ENCODE results near the gene ARL4C.

The ARL4C gene, protein sequence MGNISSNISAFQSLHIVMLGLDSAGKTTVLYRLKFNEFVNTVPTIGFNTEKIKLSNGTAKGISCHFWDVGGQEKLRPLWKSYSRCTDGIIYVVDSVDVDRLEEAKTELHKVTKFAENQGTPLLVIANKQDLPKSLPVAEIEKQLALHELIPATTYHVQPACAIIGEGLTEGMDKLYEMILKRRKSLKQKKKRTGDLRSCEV

DNA sequence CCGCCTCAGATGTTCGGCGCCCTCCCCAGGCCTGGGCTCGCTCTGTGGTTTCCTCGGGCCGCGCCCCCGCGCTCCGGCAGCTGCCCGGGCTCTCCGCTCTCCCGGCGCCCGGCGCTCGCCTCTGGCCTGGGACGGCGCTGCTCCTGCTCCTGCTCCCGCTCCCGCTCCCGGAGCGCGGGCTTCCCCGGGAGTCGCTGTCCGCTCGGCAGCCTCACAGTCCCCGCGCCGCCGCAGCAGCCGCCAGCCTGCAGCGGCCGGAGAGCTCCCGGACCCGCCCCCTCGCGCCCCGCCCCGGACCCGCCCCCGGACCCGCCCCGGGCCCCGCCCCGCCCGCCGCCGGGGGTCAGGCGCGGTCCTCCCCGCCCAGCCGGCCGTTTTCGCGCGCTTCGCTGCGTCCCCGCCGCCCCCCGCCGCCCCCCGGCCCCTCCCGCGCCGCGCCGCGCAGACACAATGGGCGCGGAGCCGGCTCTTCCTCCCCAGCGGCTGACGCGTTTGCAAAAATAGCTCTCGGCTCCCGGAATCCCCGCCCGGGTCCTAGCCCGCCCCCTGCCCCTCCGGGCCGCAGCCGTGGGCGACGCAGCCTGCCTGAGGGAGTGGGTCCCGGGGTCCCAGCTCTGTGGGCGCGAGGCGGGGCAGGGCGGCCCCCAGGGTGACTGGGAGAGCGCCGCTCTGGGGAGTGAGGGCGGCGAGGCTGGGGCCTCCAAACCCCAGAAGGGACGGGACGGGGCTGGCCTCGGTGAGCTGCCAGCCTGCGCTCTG lies at the start of gene ARL4C:
TSS of gene ARL4C (minus strand) at position 247 of the 759 bp plus-strand sequence. CDS start 495 bp downstream, outside the sequence.
- DNase-seq (ENCODE audit: low read depth in 2 of 2), result peak in 1 of 2 experiments; percentile 32

DNA sequence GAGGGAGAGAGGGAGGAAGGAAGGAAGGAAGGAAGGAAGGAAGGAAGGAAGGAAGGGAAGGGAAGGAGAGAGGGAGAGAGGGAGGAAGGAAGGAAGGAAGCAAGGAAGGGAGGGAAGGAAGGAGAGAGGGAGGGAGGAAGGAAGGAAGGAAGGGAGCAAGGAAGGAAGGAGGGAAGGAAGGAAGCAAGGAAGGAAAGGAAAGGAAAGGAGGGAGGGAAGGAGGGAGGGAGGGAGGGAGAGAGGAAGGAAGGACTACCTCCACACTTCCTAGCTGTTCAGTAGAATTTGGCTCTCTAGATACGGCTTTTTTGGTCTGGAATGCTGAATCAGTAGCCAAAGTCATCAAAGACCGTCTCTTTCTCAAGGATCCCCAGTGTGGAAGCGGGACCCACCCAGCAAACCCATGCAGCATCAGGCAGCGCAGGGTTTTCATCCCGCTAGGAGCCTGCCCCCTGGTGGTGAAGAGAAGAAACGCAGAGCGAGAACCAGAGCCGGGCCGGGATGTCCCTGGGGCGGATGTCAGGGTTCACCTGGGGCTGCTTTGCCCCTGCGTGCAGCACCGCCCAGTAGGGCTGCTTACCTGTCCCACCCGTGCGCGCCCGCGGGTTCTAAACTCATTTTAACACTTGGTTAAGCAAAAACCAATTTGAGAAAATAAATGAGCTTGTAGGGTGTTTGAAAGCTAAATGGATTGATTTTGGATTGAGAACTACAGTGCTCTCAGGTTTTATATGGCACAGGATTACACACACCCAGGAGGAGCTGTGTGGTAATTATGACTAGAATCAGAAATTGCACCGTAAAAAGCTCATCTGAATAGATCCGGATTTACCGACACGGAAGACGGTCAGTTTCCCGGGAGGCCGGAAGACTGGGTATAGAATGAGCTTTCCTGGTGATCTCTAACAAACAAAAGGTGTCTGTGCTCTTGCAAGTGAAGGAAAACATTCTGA lies 48.1 kb upstream of the ARL4C start:
- DNase-seq (ENCODE audit: low read depth in 2 of 2), result peak; percentile 33 to 46

DNA sequence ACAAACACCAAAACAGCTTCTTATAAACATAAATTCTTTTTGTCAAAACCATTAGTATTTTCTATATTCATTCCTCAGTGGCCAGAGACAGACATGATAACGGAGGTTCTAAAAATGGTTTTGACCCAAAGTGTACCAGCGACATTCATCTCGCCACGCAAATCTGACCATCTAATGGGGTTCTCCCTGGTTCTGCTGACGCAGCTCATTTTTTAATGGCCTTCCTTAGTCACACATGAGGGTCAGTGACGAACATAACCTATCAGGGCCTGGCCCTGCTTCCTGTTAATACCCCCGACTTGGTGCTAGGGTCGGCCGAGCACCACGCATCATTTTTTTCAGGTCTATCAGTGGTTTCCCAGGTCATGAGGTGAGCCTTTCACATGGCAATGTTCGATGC lies 45.9 kb upstream of the ARL4C start:
- no peak for DNase-seq (ENCODE audit: low read depth in 2 of 2)

DNA sequence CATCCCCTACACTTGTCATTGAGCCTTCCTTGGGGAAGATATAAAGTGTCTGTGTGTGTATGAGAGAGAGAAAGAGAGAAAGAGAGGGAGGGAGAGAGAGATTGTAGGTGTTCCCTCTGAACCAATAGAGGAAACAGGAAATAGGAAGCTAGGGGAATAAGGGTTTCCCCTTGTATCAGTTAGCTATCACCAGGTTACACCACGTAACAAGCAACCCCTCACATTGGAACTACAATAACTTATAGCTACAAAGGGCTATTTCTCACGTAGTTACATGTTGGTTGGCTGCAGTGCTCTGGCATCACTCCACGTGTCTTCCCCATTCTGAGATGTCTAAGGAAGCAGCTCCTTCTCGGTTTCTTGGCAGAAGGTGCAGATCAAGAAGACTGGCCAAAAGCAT lies 41.0 kb upstream of the ARL4C start:
- no peak for DNase-seq (ENCODE audit: low read depth in 2 of 2)

DNA sequence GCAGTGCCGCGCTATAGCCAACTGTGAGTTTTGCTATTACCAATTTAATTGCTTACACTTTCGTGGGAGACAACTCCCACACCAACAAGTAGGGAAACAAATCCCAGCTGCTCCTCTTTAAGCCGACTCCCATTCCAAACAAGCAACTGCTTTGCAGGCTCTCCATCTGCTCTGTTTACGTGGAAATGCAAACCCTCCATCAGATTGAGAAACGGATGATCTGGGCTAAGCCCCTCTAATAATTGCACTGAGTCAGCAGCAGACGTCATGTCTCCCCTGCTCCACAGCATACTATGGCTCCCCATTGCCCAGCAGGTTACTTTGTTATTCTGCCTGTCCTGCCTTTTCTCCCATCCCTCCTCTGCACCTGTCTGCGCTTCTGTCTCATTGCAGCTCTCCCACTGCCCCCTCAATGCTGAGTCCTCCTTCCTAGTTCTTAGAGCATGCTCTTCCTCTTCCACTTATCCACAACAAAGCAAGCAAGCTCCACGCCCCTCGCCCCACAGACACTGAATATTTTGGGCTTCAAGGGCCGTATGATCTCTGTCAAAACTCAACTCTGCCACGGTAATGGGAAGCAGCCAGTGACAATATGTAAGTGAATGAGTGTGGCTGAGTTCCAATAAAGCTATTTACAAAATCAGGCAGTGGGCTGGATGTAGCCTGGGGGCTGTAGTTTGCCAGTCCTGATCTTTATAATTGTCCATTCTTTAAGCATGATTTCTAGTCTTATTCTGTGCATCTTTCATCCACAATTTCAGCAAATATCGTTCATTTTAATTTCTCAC lies 39.5 kb upstream of the ARL4C start:
- DNase-seq (ENCODE audit: low read depth in 2 of 2), result no peak

DNA sequence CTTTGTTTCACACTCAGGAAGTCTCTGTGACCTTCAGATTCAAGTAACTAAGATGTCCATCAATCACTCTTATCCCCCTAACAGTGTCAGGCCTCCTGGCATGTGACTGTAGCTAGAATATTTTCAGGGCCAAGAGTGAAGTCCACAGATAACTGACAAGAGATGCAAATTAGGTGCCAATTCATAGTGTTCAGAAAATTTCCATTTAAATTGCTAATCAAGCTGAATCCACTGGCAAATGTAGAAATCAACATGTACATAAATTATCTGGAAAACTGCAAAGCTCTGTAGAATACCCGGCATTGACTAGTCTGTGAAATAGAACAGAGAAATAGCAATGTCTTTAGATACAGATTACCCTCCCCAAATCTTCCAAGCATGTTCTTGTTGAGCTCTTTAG lies 38.6 kb upstream of the ARL4C start:
- no peak for DNase-seq (ENCODE audit: low read depth in 2 of 2)

DNA sequence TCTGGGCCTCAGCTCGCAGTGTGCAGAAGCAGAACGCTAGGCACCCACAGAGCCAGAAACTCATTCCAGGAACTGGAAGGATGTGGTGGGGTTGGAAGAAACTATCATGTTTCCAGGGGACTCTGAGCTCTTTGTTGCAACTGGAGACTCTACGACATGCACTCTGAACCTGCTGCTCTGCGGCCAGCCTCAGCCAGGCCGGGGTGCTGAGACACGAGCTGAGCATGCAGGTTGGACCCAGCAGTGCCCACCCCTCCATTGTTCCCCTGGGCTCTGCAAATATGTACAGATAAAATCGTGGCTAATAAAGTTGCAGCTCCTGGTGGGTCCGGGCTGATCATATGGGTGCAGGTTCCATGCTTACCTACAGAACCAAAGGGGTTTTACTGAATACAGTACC lies 37.6 kb upstream of the ARL4C start:
- DNase-seq (ENCODE audit: low read depth in 2 of 2), result no peak

DNA sequence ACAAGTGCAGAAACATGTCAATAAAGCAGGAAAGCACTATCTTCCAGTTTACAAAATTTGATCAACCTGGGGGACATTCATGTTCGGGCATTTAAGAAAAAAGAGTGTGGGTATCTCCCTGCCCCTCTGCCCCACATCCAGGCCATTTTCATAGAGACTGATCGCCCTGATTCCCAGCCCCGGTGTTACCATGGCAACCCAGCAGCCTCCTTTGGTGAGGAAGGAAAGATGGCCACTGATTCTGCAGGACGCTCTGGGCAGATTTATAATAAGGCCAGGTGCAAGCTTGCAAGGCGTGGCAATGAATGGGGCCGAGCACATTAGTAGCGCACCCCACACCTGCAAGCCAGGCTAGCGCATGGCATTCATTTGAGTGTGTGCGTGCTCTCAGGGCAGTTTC lies 36.7 kb upstream of the ARL4C start:
- no peak for DNase-seq (ENCODE audit: low read depth in 2 of 2)

DNA sequence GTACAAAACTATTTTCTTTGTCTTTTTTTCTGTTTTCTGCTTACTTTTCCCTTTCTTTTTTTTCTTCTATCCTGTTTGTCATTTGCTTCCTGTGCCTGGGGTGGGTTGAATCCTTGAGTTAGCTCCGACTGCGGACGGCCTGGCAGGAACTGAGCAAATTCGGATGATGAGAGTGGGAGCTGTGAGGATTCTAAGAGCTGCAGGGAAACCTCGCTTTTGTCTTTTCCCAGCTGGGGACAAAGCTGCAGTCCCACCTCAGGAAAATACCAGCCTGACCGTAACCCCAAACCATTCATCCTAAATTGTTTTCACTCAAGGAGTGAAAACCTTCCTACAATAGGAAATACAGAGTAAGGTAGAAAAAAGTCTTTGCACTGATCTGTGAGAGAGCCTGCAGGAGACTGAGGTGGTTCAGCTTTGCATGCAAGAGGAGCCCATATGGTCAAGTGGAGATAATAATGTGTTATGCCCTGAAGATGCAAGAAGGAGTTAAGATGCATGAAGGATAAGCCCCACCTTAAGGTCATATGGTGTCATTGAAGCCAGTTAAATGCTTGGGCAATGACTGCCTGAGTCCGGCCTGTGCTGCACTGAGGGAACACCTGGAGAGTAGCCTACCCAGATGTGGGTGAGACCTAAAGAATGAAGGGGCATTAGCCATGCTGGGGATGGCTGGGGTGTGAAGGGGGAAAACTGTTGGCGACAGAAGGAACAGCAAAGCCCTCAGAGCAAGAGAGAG lies 31.7 kb upstream of the ARL4C start:
- no peak for DNase-seq (ENCODE audit: low read depth in 2 of 2)

DNA sequence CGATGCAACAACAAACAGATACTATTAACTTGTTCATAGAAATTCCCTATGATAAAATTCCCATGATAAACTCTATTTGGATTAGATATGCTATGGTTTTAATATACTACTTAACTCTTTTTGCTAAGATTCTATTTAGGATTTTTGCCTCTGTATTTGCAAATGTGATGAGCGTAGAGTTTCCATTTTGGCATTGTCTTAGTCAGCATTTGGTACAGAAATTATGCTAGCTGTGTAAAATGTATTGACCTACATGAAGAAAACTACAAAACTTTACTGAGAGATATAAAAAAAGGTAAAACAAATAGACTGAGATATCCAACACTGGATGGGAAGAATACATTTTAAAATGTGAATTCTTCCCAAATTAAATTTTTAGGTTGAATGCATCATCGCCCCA lies 29.8 kb upstream of the ARL4C start:
- DNase-seq (ENCODE audit: low read depth in 2 of 2), result no peak

DNA sequence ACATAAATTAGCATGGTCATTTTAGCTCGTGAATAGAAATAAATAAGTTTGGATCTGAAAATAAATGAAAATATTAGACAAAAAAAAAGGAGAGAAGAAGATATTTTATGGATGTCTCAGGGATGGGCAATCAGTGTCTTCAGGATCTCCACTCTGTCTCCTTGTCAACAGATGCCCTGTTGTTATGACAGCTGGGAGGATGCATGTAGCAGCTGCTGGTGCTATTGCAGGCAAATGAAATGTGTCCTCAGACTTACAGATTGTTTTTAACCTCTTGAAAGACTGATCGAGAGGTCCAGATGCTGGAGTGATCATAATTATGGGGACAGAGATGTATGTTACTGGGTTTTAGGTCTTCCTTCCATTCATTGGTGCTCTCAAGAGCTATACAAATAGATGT lies 24.7 kb upstream of the ARL4C start:
- DNase-seq (ENCODE audit: low read depth in 2 of 2), result no peak

DNA sequence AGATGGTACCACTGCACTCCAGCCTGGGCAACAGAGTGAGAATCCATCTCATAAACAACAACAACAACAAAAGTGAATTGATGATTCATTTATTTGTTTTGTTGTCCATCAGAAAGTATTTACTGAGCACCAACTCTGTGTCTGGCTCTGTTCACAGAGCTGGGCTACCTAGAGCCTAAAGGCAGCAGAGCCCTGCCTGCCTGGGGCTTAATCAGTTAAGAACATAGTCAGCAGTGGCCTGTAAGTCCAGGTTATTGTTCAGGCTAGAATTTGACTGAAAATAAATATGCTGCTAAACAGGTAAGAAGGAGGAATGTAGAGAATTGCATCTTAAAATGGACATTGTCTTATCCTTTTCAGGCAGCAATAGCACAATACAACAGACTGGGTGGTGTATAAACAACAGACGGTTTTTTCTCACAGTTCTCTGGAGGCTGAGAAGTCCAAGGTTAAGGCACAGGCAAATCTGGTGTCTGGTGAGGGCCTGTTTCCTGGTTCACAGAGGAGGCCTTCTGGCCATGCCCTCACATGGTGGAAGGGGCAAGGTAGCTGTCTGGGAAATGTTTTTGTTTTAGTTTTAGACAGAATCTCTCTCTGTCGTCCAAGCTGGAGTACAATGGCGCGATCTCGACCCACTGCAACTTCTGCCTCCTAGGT lies 22.2 kb upstream of the ARL4C start:
- DNase-seq (ENCODE audit: low read depth in 2 of 2), result no peak

DNA sequence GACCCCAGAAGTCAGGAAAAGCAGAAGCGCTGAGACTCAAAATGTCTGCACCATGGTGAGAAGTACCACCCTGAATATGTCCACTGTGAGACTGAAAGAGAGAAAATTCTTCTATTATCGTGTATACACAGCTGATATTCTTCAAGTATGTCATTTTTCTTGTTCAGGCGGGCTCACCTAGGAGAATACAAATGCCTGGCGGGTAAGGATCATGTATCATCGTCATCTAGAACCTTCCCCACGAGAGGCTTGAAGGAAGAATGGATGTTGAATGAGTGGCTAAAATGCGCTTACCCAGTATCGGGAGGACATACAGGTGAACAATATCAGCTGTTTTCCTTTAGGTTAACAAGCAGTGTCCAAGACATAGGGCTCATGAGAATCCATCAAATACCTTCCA lies 21.1 kb upstream of the ARL4C start:
- no peak for DNase-seq (ENCODE audit: low read depth in 2 of 2)

DNA sequence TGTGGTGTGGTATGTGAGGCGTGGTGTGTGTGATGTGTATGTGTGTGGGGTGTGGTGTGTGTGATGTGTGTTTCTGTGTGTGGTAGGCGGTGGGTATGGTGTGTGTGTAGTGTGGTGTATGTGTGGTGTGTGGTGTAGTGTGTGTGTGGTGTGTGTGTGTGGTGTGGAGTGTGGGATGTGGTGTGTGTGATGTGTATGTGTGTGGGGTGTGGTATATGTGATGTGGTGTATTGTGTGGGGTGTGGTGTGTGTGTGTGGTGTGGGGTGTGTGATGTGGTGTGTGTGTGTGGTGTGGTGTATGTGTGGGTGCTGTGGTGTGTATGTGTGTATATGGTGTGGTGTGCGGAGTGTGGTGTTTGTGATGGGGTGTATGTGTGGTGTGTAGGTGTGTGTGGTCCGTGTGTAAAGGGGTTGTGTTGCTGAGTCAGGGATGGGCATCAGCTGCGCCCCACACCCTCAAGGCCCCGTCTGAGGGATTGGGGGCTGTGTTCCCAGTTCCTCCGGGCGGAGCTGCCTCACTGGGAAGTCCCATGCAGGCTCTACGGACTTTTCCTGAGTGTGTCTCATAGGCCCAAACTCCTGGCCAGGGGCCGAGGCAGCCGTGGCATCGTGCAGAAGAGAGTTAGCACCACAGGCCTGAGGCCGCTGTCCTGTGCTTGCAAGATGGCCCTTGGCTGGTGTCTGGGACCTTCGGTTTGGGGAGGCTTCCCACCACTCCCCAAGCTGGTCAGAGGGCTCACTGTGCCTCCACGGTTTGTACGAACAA lies 18.2 kb upstream of the ARL4C start:
- DNase-seq (ENCODE audit: low read depth in 2 of 2), result no peak

DNA sequence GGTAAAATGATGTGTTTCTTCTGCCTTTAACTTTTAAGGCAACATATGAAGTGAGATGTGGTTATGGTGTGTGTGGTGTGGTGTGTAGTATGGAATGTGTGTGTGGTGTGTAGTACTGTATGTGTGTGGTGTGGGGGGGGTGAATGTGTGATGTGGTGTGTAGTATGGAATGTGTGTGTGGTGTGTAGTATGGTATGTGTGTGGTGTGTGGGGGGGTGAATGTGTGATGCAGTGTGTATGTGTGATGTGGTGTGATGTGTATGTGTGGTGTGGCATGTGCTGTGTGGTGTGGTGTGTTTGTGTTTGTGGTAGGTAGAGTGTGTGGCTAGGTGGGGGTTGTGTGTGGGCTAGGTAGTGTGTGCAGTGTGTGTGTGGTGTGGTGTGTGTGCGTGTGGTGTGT lies 17.2 kb upstream of the ARL4C start:
- no peak for DNase-seq (ENCODE audit: low read depth in 2 of 2)

DNA sequence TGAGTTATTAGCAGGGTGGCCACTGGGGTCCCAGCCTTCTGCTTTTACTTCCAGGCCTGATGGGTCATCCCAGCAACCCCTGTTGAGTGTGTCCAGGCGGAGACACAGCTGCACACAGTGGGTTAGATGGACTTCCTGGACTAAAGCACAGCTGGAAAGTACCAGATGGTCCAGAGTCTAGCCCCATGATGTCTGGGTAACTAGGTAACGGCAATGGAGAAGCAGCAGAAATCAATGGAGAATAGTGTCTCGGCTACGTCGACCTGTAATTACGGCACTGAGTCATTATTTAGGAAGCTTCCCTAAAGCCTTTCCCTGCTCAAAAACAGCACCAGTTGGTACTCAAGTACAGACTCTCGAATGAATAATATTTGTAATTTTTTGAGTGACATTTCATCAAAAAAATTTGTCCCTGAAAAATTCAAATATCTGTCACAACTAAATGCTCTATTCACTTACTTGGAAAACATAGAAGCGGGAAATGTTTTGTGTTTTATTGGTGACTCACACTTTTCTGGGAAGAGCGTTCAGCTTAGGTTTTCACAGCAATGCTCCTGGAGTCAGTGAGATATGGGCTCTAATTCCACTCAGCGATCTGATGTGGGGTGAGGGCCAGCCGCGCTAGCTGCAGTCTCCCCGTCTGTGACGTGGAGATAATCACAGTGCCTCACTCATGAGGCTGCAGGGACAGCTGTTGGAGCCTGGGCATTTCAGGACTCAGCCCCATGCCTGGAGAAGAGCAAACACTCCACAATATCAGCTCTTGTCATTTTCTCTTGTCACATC lies 16.2 kb upstream of the ARL4C start:
- DNase-seq (ENCODE audit: low read depth in 2 of 2), result no peak

DNA sequence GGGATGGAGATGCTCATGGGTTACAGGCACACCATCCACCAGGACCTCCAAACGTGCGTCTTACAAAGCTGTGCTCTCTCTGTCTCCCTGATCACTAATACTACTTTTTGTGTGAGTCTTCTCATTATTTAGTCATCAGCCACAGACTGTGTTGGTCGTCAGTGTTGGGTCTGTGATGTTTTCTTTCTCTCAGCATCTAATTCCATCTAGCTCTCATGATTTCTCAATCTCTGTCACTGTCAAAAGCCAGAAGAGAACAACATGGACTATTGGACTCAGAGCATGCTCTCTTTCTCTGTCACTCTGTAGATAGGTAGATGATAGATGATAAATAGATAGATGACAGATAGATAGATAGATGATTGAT lies 6.0 kb upstream of the ARL4C start:
- DNase-seq (ENCODE audit: low read depth in 2 of 2), result peak in 1 of 2 experiments; percentile 30

DNA sequence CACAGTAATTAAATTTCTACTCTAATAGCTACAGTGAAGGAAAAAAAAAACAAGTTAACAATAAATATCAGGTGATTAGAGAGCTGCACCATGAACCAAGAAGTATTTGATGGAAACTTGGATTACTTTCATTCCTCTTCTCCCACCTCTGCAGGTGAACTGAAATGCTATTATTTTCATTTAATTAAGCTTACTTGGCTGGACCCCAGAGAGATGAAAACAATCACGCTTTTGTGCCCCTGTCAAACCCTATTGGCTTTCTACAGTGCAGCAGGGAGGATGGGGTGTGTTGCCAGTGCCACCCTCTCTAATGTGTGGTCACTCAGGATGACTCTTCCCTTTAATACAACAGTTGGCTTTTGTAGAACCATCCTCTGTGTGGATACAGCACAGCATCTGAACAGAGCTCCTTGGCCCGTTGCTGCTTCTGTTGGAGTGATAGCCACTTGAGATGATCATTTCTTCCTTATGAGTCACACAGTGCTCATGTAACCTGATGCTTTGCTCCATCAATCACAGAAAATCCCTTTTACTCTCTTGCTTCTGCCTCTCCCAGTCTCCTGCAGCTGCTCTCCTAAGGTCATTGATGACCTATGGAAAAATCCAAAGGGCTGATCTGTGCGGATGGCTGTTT lies 5.5 kb upstream of the ARL4C start:
- DNase-seq (ENCODE audit: low read depth in 2 of 2), result peak; percentile 45 to 58

Measured in fibroblast of skin of left biceps (primary cell).